IPS-18a (cell line): ENCODE measurements around the gene STUB1.
A peak's percentile ranks its signal among the peaks of the same experiment; 100 is the strongest.

ENCODE experiments used
- H3K27ac ChIP-seq: one replicate; pipeline ENCODE4 v1.5.1; 2013; ENCODE audit warnings: low read length
- H3K27me3 ChIP-seq: one replicate; pipeline ENCODE4 v1.6.1; 2013; ENCODE audit warnings: mild to moderate bottlenecking, low read length; ENCODE audit not compliant: control insufficient read depth, insufficient read depth
- H3K36me3 ChIP-seq: one replicate; pipeline ENCODE4 v1.6.1; 2013; ENCODE audit warnings: low read depth, low read length; ENCODE audit not compliant: control insufficient read depth
- H3K4me1 ChIP-seq: one replicate; pipeline ENCODE4 v1.6.1; 2013; ENCODE audit warnings: low read depth, low read length; ENCODE audit not compliant: control insufficient read depth
- H3K4me3 ChIP-seq: one replicate; pipeline ENCODE4 v1.5.1; 2013; ENCODE audit warnings: low read length
- H3K9ac ChIP-seq: one replicate; pipeline ENCODE4 v1.6.1; 2013; ENCODE audit warnings: mild to moderate bottlenecking, low read length, moderate library complexity
- H3K9me3 ChIP-seq: one replicate; pipeline ENCODE4 v1.6.1; 2013; ENCODE audit warnings: low read depth, low read length; ENCODE audit not compliant: control insufficient read depth

STUB1 gene

DNA sequence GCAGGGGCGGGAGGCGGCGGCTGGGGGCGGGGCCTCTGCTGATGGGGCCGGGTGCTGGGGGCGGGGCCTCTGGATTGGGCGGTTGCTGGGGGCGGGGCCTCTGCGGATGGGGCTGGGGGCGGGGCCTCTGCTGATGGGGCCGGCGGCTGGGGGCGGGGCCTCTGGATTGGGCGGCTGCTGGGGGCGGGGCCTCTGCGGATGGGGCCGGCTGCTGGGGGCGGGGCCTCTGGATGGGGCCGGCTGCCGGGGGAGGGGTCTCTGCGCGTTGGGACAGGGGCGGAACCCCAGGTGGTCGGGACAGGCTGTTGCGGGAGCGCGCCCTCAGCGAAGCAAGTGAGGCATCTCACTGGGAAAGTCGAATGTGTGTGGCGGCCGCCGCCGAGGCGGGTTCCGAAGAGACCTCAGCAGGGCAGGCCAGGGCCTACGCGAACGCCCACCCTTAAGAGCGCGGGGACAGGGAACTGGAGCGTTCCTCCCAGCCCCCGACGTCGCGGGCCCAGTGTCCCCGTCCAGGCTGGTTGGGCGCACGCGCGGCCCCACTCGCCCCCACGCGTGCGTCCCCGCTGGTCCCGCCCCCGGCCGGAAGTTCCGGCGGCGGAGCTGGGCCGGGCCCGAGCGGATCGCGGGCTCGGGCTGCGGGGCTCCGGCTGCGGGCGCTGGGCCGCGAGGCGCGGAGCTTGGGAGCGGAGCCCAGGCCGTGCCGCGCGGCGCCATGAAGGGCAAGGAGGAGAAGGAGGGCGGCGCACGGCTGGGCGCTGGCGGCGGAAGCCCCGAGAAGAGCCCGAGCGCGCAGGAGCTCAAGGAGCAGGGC is at the start of gene STUB1:
Gene STUB1, plus strand, starts transcription at position 597 of the 811 bp plus-strand sequence. Its CDS starts 116 bp downstream, at position 713.
- Histone ChIP-seq H3K27ac (no peak within 1 kb of the TSS), H3K27me3 (no peaks in the 10 kb centered on the region), H3K36me3 (peaks cover 15% of the 10 kb centered on the region), H3K4me3 (peak within 1 kb of the TSS; percentile 86), H3K4me1 (peaks cover 6% of the 10 kb centered on the region), H3K9me3 (no peaks in the 10 kb centered on the region), H3K9ac (peak within 1 kb of the TSS; percentile 54)

DNA sequence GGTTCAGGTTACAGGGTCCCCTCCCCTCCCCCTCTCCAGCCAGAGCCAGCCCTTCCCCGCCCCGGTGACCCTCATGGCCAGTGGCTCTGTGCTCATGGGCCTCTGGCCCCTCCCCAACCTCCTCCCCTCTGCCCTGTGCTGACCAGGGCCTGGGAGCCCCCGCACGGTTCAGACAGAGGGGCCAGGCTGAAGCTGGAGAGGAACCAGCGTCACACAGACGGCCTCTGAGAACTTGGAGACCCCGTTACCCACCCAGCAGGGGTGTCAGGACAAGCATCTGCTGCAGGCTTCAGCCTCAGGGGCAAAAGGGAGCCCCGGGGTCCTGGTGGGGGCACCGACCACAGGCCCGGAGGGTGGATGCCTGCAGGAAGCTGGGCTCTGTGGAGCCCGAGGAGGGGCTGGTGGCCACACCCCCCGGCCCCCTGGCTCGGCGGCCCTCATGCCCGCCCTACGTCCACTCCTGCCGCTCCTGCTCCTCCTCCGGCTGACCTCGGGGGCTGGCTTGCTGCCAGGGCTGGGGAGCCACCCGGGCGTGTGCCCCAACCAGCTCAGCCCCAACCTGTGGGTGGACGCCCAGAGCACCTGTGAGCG is 49.3 kb upstream of the STUB1 start, which contains the start of gene WFIKKN1:
Gene WFIKKN1, plus strand, starts transcription at position 171 of the 591 bp plus-strand sequence. Its CDS starts 269 bp downstream, at position 440.
- Histone ChIP-seq H3K4me1 (peaks cover 11% of the 10 kb centered on the region), H3K27ac (peak within 1 kb of the TSS; percentile 41)

DNA sequence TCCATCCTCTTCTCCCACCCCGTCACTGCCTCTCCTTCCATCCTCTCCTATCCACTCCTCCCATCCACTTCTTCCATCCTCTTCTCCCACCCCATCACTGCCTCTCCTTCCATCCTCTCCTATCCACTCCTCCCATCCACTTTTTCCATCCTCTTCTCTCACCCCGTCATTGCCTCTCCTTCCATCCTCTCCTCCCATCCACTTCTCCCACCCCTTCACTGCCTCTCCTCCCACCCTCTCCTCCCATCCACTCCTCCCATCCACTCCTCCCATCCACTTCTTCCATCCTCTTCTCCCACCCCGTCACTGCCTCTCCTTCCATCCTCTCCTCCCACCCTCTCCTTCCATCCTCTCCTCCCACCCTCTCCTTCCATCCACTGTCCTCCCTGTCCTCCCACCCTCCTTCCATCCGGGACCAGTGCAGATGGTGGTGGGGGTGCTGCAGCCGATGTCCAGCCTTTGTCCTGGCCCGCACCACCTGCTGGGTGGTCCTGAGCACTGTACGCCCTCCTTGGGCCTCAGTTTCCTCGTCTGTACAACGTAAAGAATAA is 48.3 kb upstream of the STUB1 start:
- peaks cover 11% of the 10 kb centered on the region for H3K4me1 ChIP-seq
- H3K9ac ChIP-seq: no peak overlapping the region
- H3K36me3 ChIP-seq: no peaks in the 10 kb centered on the region
- H3K9me3 ChIP-seq: no peaks in the 10 kb centered on the region
- no peaks in the 10 kb centered on the region for H3K27me3 ChIP-seq
- H3K27ac ChIP-seq: no peak overlapping the region
- H3K4me3 ChIP-seq: no peak overlapping the region

More for the DNA sequence above, 49.3 kb upstream of the STUB1 start, which contains the start of gene WFIKKN1:
- Histone ChIP-seq H3K36me3 (no peaks in the 10 kb centered on the region), H3K4me3 (peak within 1 kb of the TSS; percentile 34), H3K9ac (peak within 1 kb of the TSS; percentile 24), H3K27me3 (no peaks in the 10 kb centered on the region), H3K9me3 (no peaks in the 10 kb centered on the region)

DNA sequence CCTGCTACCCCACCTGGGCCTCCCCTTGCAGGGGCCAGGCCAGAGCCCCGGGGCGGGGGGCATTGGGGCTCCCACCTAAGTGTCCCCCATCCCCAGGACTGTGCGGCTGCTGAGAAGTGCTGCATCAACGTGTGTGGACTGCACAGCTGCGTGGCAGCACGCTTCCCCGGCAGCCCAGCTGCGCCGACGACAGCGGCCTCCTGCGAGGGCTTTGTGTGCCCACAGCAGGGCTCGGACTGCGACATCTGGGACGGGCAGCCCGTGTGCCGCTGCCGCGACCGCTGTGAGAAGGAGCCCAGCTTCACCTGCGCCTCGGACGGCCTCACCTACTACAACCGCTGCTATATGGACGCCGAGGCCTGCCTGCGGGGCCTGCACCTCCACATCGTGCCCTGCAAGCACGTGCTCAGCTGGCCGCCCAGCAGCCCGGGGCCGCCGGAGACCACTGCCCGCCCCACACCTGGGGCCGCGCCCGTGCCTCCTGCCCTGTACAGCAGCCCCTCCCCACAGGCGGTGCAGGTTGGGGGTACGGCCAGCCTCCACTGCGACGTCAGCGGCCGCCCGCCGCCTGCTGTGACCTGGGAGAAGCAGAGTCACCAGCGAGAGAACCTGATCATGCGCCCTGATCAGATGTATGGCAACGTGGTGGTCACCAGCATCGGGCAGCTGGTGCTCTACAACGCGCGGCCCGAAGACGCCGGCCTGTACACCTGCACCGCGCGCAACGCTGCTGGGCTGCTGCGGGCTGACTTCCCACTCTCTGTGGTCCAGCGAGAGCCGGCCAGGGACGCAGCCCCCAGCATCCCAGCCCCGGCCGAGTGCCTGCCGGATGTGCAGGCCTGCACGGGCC is 47.5 kb upstream of the STUB1 start:
- no peaks in the 10 kb centered on the region for H3K27me3 ChIP-seq
- no peak overlapping the region for H3K9ac ChIP-seq
- no peak overlapping the region for H3K4me3 ChIP-seq
- peaks cover 12% of the 10 kb centered on the region for H3K4me1 ChIP-seq
- H3K9me3 ChIP-seq: no peaks in the 10 kb centered on the region
- H3K27ac ChIP-seq: no peak overlapping the region
- no peaks in the 10 kb centered on the region for H3K36me3 ChIP-seq

DNA sequence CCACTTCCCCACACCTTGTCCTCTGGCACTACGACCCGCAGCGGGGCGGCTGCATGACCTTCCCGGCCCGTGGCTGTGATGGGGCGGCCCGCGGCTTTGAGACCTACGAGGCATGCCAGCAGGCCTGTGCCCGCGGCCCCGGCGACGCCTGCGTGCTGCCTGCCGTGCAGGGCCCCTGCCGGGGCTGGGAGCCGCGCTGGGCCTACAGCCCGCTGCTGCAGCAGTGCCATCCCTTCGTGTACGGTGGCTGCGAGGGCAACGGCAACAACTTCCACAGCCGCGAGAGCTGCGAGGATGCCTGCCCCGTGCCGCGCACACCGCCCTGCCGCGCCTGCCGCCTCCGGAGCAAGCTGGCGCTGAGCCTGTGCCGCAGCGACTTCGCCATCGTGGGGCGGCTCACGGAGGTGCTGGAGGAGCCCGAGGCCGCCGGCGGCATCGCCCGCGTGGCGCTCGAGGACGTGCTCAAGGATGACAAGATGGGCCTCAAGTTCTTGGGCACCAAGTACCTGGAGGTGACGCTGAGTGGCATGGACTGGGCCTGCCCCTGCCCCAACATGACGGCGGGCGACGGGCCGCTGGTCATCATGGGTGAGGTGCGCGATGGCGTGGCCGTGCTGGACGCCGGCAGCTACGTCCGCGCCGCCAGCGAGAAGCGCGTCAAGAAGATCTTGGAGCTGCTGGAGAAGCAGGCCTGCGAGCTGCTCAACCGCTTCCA is 46.7 kb upstream of the STUB1 start:
- Histone ChIP-seq H3K27me3 (no peaks in the 10 kb centered on the region), H3K27ac (no peak overlapping the region), H3K4me3 (no peak overlapping the region), H3K4me1 (peaks cover 18% of the 10 kb centered on the region), H3K36me3 (no peaks in the 10 kb centered on the region), H3K9ac (no peak overlapping the region), H3K9me3 (no peaks in the 10 kb centered on the region)

DNA sequence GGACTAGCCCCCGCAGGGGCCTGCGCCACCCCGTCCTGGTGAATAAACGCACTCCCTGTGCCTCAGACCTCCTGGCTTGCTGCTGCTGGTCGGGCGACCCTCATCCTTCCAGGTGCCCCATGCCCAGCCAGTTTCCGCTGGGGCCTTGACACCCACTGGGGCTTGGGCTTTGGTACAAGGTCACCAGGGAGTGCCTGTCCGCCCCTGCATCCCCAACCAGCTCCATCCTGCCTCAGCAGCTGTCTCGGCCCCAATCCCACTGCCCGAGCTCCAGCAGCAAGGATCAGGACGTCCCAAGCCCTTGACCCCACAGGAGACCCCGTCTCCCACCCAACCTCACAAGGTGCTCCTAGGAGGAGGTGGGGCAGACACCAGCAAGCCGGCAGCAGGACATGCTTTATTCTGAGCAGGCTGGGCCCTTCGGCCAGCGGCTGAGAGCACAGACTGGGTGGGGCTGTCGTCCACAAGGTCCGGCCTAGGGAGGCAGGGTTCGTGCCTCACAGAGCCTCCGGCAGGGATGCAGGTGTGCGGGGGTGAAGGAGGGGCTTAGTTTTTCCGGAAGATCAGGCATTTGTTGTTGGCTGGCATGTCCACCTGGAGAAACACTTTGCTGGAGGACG is 46.0 kb upstream of the STUB1 start:
- H3K9ac ChIP-seq: no peak overlapping the region
- H3K4me3 ChIP-seq: no peak overlapping the region
- H3K27me3 ChIP-seq: no peaks in the 10 kb centered on the region
- H3K9me3 ChIP-seq: no peaks in the 10 kb centered on the region
- peaks cover 18% of the 10 kb centered on the region for H3K4me1 ChIP-seq
- no peak overlapping the region for H3K27ac ChIP-seq
- no peaks in the 10 kb centered on the region for H3K36me3 ChIP-seq

DNA sequence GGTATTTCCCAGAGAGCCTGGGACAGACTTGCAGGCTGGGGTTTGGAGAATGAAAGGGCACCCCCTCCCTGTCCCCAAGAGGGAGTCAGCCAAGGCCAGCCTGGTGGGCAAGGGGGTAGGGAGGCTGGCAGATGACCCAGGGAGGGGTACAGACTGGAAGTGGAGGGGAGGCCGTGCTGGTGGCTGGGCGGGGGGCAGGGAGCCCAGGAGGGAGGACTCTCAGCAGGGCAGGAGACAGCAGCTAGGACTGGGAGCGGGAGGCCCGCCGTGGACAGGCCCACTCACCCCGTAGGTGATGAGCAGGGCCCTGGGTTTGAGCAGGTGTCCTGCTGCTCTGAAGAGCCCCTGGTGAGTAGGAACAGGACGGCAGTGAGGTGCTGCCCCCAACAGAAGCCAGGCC is 45.2 kb upstream of the STUB1 start:
- no peak overlapping the region for H3K9ac ChIP-seq
- no peaks in the 10 kb centered on the region for H3K9me3 ChIP-seq
- H3K4me1 ChIP-seq: peaks cover 12% of the 10 kb centered on the region
- H3K27ac ChIP-seq: no peak overlapping the region
- H3K36me3 ChIP-seq: no peaks in the 10 kb centered on the region
- no peaks in the 10 kb centered on the region for H3K27me3 ChIP-seq
- H3K4me3 ChIP-seq: peak overlapping the region; percentile 95

DNA sequence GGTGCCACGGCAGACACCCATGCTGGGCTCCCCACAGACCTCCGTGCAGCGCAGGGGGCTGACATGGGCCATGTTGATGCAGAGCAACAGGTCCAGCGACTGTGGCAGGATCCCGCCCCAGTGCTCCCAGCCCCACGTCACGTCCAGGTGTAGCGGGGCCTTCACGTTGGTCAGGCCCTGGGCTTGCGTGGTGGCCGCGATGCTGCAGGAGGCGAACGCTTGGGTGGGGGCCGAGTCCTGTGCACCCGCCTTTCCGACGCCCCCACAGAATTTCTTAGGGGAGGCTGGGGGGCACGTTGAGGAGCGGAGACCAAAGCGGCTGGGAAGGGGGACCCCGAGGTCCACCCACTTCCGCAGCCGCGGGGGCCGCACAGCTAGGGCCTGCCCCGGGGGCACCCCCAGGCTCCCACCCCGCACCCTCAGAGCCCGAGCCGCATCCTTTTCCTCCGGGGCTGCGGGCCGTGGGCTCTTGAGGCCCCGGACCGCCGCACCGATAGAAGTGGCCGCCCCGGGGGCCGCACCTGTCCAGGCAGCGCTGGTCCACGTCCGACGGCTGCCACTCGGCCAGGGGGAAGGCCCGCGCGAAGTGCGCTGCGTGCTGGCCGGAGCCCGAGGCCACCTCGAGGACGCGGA is 44.5 kb upstream of the STUB1 start:
- no peaks in the 10 kb centered on the region for H3K36me3 ChIP-seq
- H3K4me3 ChIP-seq: peak overlapping the region; percentile 95
- no peak overlapping the region for H3K27ac ChIP-seq
- peaks cover 6% of the 10 kb centered on the region for H3K4me1 ChIP-seq
- no peaks in the 10 kb centered on the region for H3K9me3 ChIP-seq
- peak overlapping the region; percentile 69 for H3K9ac ChIP-seq
- H3K27me3 ChIP-seq: no peaks in the 10 kb centered on the region

DNA sequence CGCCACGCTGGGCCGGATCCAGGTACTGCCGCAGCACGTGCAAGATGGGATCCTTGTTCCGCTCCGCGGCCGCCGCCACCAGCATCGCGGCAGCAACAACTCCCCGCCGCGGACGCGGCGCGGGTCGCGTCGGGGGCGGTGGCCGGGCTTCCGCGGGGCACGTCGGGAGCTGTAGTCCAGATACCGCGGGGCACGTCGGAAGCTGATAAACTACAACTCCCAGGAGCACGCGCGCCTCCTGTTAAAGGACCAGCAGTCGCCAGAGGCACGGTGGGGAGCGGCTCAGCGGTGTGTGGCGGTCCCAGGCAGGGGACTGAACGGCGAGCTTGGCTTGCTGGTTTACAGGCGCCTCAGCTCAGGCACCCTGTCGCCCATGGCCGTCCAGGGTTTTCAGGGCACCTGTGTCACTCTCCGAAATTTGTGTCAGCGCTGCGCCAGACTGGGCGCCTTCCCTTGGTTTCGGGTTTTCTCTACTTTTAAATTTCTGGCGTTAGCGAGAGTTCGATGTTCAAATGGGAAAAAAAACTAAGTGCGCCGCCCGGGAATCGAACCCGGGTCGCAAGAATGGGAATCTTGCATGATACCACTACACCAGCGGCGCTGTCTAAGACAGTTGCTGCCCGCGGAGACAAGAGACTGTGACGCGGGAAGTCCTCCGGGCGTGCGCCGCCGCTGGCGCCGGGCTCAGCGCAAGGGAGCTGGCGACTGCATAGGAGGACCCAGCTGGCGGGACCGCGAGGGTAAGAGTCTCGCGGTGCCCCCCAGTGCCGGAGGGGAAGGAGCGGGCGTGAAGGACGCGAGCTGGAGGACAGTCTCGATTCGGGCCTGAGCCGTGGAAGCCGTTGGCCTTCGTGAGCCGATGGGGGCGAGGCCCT is 43.8 kb upstream of the STUB1 start, which contains the start of gene METTL26:
Gene METTL26, minus strand, starts transcription at position 100 of the 875 bp plus-strand sequence. Its CDS starts 15 bp downstream, at position 85.
- peak within 1 kb of the TSS; percentile 69 for H3K9ac ChIP-seq
- peaks cover 9% of the 10 kb centered on the region for H3K4me1 ChIP-seq
- no peaks in the 10 kb centered on the region for H3K36me3 ChIP-seq
- H3K9me3 ChIP-seq: no peaks in the 10 kb centered on the region
- peak within 1 kb of the TSS; percentile 95 for H3K4me3 ChIP-seq
- no peak within 1 kb of the TSS for H3K27ac ChIP-seq
- no peaks in the 10 kb centered on the region for H3K27me3 ChIP-seq
